DND-41 (cell line): Measurements from ENCODE around the gene EPB41.
A peak's percentile ranks its signal among the peaks of the same experiment; 100 is the strongest.

Experiments
- ATAC-seq: fragments of 200-7000 bp; cut with Tn5 transposase; 3 replicates; pipeline ENCODE4 v1.9.1; 2021; ENCODE audit warnings: low read depth; ENCODE audit not compliant: insufficient read depth
- DNase-seq: peaks from one replicate; pipeline ENCODE4 v3.0.0-alpha.2; 2020
- H2AFZ ChIP-seq: 2 replicates; pipeline ENCODE4 v1.6.0; 2012; ENCODE audit warnings: low read depth, low read length
- H3K27ac ChIP-seq: 2 replicates; pipeline ENCODE4 v1.5.1; 2012; ENCODE audit warnings: low read length, inconsistent platforms
- H3K27me3 ChIP-seq: fragments of 200-600 bp; sonication (generic); 2 replicates; pipeline ENCODE4 v1.6.0; 2012; ENCODE audit warnings: low read length, mild to moderate bottlenecking, inconsistent platforms; ENCODE audit not compliant: insufficient read depth, poor library complexity
- H3K36me3 ChIP-seq: 2 replicates; pipeline ENCODE4 v1.5.1; 2012; ENCODE audit warnings: low read length, inconsistent platforms; ENCODE audit not compliant: insufficient read depth
- H3K4me1 ChIP-seq: 2 replicates; pipeline ENCODE4 v1.5.1; 2012; ENCODE audit warnings: mild to moderate bottlenecking, low read length; ENCODE audit not compliant: insufficient read depth
- H3K4me2 ChIP-seq: 2 replicates; pipeline ENCODE4 v1.6.0; 2012; ENCODE audit warnings: mild to moderate bottlenecking, moderate library complexity, low read length, inconsistent platforms; ENCODE audit not compliant: insufficient read depth
- H3K4me3 ChIP-seq, 2 experiments: fragments of 200-600 bp in 1 of 2; shearing (Covaris generic) in 1 of 2; 2 replicates each; pipeline ENCODE4 v1.5.1; 2012 to 2016; ENCODE audit warnings: inconsistent platforms in 2 of 2, low read length in 2 of 2, mild to moderate bottlenecking in 2 of 2, low read depth in 1 of 2, moderate library complexity in 1 of 2
- H3K79me2 ChIP-seq: 2 replicates; pipeline ENCODE4 v1.6.0; 2012; ENCODE audit warnings: low read length, inconsistent platforms; ENCODE audit not compliant: insufficient read depth
- H3K9ac ChIP-seq: 2 replicates; pipeline ENCODE4 v1.6.0; 2012; ENCODE audit warnings: low read depth, mild to moderate bottlenecking, inconsistent platforms, low read length, moderate library complexity
- H3K9me3 ChIP-seq: 2 replicates; pipeline ENCODE4 v1.5.1; 2012; ENCODE audit warnings: low read length, moderate library complexity, mild to moderate bottlenecking, inconsistent platforms; ENCODE audit not compliant: insufficient read depth, severe bottlenecking
- H4K20me1 ChIP-seq: 2 replicates; pipeline ENCODE4 v1.6.0; 2012; ENCODE audit warnings: low read length; ENCODE audit not compliant: insufficient read depth
- EZH2 ChIP-seq: IDR thresholded peaks from 3 replicates; pipeline ENCODE4 v1.6.1; 2012; ENCODE audit warnings: borderline replicate concordance, low read depth, mild to moderate bottlenecking, moderate library complexity, low read length, inconsistent platforms; ENCODE audit not compliant: severe bottlenecking
- TF ChIP-seq, protein P1 (sequence below): IDR thresholded peaks from 2 replicates; pipeline ENCODE4 v1.5.1; 2012; ENCODE audit warnings: borderline replicate concordance, low read length, moderate library complexity, mild to moderate bottlenecking; ENCODE audit not compliant: poor library complexity, severe bottlenecking; ENCODE audit errors: extremely low read depth

The EPB41 gene

DNA sequence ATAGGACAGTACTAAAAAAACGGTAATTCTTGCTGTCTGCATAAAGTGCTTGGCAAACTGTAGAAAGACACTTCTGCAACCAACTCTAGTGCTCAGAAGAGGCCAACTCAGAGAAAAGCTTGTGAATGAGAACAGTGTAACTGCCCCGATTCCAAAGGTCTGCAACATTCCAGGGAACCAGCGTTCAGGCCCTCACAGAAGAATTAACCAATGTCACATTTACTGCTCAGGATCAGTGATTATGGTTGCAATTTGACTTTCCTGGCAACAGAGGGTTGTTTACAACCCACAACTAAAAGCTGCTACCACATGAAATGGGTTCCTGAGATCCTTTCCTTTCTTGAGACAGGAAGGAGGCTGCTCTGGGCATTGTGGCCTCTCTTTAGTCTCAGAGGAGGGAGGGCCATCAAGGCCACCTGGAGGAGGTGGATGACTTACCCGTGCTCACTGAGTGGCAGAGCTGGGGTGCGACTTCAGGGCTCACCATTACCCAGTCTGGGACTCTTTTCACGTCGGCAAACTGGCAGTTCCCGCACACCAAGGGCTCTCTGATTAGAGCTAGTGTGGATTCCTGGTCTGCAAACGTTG, 252.0 kb downstream of the EPB41 start:
- TF ChIP-seq EZH2, result no peak
- TF ChIP-seq, protein P1, sequence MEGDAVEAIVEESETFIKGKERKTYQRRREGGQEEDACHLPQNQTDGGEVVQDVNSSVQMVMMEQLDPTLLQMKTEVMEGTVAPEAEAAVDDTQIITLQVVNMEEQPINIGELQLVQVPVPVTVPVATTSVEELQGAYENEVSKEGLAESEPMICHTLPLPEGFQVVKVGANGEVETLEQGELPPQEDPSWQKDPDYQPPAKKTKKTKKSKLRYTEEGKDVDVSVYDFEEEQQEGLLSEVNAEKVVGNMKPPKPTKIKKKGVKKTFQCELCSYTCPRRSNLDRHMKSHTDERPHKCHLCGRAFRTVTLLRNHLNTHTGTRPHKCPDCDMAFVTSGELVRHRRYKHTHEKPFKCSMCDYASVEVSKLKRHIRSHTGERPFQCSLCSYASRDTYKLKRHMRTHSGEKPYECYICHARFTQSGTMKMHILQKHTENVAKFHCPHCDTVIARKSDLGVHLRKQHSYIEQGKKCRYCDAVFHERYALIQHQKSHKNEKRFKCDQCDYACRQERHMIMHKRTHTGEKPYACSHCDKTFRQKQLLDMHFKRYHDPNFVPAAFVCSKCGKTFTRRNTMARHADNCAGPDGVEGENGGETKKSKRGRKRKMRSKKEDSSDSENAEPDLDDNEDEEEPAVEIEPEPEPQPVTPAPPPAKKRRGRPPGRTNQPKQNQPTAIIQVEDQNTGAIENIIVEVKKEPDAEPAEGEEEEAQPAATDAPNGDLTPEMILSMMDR, result no peak
- H3K4me1 ChIP-seq, result 0 out of 2 replicates have a peak, but pooled peaks cover 6% of the 10 kb centered on the region
- peaks cover 97% of the 10 kb centered on the region for H4K20me1 ChIP-seq
- peaks cover 100% of the 10 kb centered on the region for H3K79me2 ChIP-seq
- H3K4me3 ChIP-seq, result no peak overlapping the region
- DNase-seq (peak; percentile 53), ATAC-seq (peak; percentile 81)
- no peak overlapping the region for H2AFZ ChIP-seq
- no peaks in the 10 kb centered on the region for H3K27me3 ChIP-seq
- no peak overlapping the region; the same call in 1 of the 2 replicates for H3K27ac ChIP-seq
- no peak overlapping the region for H3K4me2 ChIP-seq
- peaks cover 95% of the 10 kb centered on the region for H3K36me3 ChIP-seq
- no peaks in the 10 kb centered on the region for H3K9me3 ChIP-seq
- H3K9ac ChIP-seq, result no peak overlapping the region

DNA sequence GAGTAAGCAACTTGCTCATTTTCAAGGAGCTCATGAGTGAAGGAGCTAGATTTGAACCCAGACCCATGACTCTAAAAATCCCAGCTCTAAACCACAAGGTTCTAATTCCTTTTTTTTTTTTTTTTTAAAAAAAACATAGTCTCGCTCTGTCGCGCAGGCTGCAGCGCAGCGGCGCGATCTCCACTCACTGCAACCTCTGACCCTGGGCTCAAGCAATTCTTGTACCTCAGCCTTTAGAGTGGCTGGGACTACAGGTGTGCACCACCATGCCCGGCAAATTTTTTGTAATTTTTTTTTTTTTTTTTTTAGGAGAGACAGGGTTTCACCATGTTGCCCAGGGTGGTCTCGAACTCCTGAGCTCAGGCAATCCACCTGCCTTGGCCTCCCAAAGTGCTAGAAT, 253.5 kb downstream of the EPB41 start:
- H3K4me1 ChIP-seq, result peaks cover 12% of the 10 kb centered on the region; the same call in 1 of the 2 replicates
- H3K9me3 ChIP-seq, result no peaks in the 10 kb centered on the region
- peaks cover 96% of the 10 kb centered on the region for H3K36me3 ChIP-seq
- TF ChIP-seq, protein P1, result no peak
- no peak for TF ChIP-seq EZH2
- no peak for DNase-seq
- no peak overlapping the region for H3K9ac ChIP-seq
- no peak overlapping the region for H3K4me3 ChIP-seq
- H4K20me1 ChIP-seq, result peaks cover 98% of the 10 kb centered on the region
- no peak for ATAC-seq
- H3K27me3 ChIP-seq, result no peaks in the 10 kb centered on the region
- no peak overlapping the region for H3K27ac ChIP-seq
- H3K79me2 ChIP-seq, result peaks cover 100% of the 10 kb centered on the region
- H3K4me2 ChIP-seq, result no peak overlapping the region
- H2AFZ ChIP-seq, result no peak overlapping the region
